ENCODE data around the gene NUS1. TPM values are rescaled to one million over a fixed set of nuclear protein-coding genes. Genes with fewer than 3 reads are reported as not detected.

Gene NUS1
- total and polyA plus RNA-seq, 9 of the 15 experiments (the other 6 are each of a cell fraction or from before 2014, with no cell fraction given), result 16.3 to 53.7 (median 26.4) TPM

- TF ChIP-seq CREB3L1 (IDR thresholded peaks at IDR 0.05; ENCODE audit: borderline replicate concordance, low read depth) (peak; percentile 93), SMAD2 (IDR thresholded peaks at IDR 0.05; ENCODE audit: low read depth, low read length) (no peak), ILK (tag; IDR thresholded peaks at IDR 0.05; ENCODE audit: borderline replicate concordance, low read depth) (no peak), POLR2A (conservative IDR thresholded peaks at IDR 0.05) (peak; percentile 81), NR3C1 (CRISPR knock-in tag; IDR thresholded peaks at IDR 0.05) (no peak), ZBTB7A (IDR thresholded peaks at IDR 0.05; ENCODE audit: borderline replicate concordance, control insufficient read depth, low read depth, low read length) (peak; percentile 83; the same call in 1 of the 2 replicates), NEUROD1 (IDR thresholded peaks at IDR 0.05; ENCODE audit: borderline replicate concordance, low read depth, low read length, partially characterized antibody) (peak; percentile 93), JUN (IDR thresholded peaks at IDR 0.05; ENCODE audit: borderline replicate concordance, low read depth, low read length) (0 out of 2 replicates have a peak, but pooled peaks have one; percentile 50), JUN (CRISPR knock-in tag; IDR thresholded peaks at IDR 0.05; ENCODE audit: borderline replicate concordance) (no peak), PCBP1 (IDR thresholded peaks at IDR 0.05; ENCODE audit: low read depth, low read length, poor library complexity, severe bottlenecking) (no peak), MAX (CRISPR knock-in tag; IDR thresholded peaks at IDR 0.05) (peak; percentile 98), JUND (IDR thresholded peaks at IDR 0.05; ENCODE audit: borderline replicate concordance, low read depth, low read length) (peak; percentile 72), JUND (tag; IDR thresholded peaks at IDR 0.05; ENCODE audit: borderline replicate concordance, low read depth, low read length) (no peak; the same call in 2 of the 3 replicates), HCFC1 (IDR thresholded peaks at IDR 0.05; ENCODE audit: low read depth, low read length) (peak; percentile 79), CREB1 (IDR thresholded peaks at IDR 0.05) (peak; percentile 90), CREB1 (CRISPR knock-in tag; IDR thresholded peaks at IDR 0.05) (peak; percentile 90), TAF7 (tag; IDR thresholded peaks at IDR 0.05) (peak; percentile 86), CHD2 (IDR thresholded peaks at IDR 0.05; ENCODE audit: low read depth, low read length) (peak; percentile 47; the same call in 1 of the 2 replicates), HNRNPLL (IDR thresholded peaks at IDR 0.05; ENCODE audit: low read depth, low read length, poor library complexity, severe bottlenecking) (peak; percentile 65), EP300 (IDR thresholded peaks at IDR 0.05; ENCODE audit: low read length) (no peak)
These were observed at the start of gene NUS1 (continued) for GRCh38 chr6:117674991-117675657.
